Measurements from ENCODE around the gene ETAA1. TPM values are rescaled to one million over a fixed set of nuclear protein-coding genes. Genes with fewer than 3 reads are reported as not detected.

The ETAA1 gene
- total RNA-seq: 10 to 100 TPM; 10.7 to 11.7 TPM

DNA sequence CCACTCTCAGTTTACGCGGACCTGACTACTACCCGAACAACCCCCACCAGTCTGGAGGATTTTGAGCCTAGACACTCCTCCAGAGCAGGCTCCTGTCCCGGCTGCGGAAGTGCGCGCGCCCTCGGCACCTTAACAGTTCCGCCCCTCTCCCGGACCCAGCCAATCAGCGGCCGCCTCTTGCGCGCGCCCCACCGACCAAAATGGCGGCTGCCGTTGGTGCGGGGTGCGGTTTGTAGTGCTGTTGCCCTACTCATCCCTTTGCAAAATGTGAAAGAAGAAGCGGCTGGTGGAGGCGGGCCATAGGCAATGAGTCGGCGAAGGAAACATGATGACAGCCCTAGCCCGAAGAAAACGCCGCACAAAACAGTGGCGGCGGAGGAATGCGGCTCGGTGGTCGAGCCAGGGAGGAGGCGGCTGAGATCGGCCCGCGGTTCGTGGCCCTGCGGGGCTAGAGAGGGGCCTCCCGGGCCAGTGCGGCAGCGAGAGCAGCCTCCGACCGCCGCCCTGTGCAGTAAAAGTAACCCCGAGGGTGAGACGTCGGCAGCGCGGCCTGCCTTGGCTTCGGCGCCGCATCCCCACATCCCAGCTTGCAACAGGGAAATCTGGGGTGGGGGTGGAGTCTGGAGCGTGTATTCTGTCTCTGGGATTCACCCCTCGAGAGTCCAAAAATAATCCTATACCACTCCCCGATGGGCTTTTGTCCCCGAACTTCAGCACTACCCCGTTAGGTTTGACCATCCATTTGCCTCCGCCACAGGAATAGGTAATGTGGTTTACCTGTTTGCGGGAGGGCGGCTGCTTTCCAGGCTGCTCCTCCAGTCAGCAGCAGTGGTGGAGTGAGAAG lies at the start of gene ETAA1:
ETAA1 (plus strand) TSS at position 191 of the 844 bp plus-strand sequence; CDS start at position 307, 116 bp downstream.
- H3K27ac Mint-ChIP-seq: peak within 1 kb of the TSS; percentile 99
- peak within 1 kb of the TSS; percentile 96 for H3K4me3 Mint-ChIP-seq
- no peaks in the 10 kb centered on the region for H3K9me3 Mint-ChIP-seq (ENCODE audit: low read depth)
- peaks cover 26% of the 10 kb centered on the region for H3K4me1 Mint-ChIP-seq
- peak; percentile 93 for DNase-seq
- peak; percentile 100 for ATAC-seq
- CTCF ChIA-PET: no interaction called here
- H3K27me3 Mint-ChIP-seq: no peaks in the 10 kb centered on the region
- peaks cover 18% of the 10 kb centered on the region for H3K36me3 Mint-ChIP-seq

DNA sequence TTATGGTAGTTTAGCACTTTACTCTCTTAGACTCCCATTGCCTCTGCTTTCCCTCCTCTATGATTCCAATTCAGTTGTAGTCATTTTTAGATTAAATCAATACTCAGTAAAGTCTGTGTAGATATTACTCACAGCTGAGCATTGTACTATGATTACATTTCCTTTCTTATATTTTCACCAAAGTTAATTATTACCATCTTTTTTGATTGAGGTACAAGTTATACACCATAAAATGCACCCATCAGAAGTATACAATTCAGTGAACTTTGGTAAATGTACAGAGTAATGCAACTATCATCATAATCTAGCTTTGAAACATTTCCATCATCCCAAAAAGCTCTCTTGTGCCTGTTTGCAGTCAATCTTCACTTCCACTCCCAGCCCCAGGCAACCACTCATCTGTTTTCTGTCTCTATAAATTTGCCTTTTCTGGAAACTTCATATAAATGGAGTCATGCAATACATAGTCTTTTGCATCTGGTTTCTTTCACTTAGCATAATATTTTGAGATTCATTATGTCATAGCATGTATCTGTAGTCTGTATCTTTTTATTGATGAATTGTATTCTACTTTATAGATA lies 30.2 kb upstream of the ETAA1 start:
- ATAC-seq (no peak), DNase-seq (no peak)
- Mint-ChIP-seq H3K4me1 (no peaks in the 10 kb centered on the region), H3K36me3 (no peaks in the 10 kb centered on the region), H3K9me3 (ENCODE audit: low read depth) (peaks cover 2% of the 10 kb centered on the region), H3K4me3 (no peak overlapping the region), H3K27me3 (peaks cover 28% of the 10 kb centered on the region), H3K27ac (no peak overlapping the region)
- CTCF ChIA-PET: no interaction called here

- ATAC-seq (no peak), DNase-seq (no peak)
- no peak overlapping the region for H3K27ac Mint-ChIP-seq
- no peaks in the 10 kb centered on the region for H3K9me3 Mint-ChIP-seq (ENCODE audit: low read depth)
- no peaks in the 10 kb centered on the region for H3K4me1 Mint-ChIP-seq
- CTCF ChIA-PET: no interaction called here
- peaks cover under 1% of the 10 kb centered on the region for H3K27me3 Mint-ChIP-seq
- H3K36me3 Mint-ChIP-seq: no peaks in the 10 kb centered on the region
- H3K4me3 Mint-ChIP-seq: peak overlapping the region; percentile 3
Observed at GRCh38 chr2:67374481-67374880, 22.7 kb upstream of the ETAA1 start.

DNA sequence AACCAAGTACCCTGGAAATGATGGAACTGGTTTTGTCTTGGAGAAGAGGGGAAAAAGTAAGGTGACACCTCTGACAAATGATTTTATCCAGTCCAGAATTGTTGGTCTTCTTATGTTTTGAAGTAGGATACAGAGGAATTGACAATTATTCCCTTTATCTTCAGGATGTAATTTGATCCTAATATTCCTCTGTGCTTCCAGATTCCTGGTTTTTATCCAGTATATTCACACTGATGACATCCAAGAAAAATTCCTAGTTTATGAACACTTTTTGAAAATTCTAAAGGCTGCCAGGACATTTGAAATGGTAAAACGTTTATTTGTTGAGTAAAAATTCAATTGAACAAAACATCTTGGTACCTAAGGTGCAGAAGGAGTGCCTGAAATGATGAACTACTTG lies 22.2 kb upstream of the ETAA1 start:
- H3K27me3 Mint-ChIP-seq: no peaks in the 10 kb centered on the region
- ATAC-seq (no peak), DNase-seq (no peak)
- no peaks in the 10 kb centered on the region for H3K9me3 Mint-ChIP-seq (ENCODE audit: low read depth)
- no peaks in the 10 kb centered on the region for H3K36me3 Mint-ChIP-seq
- H3K4me1 Mint-ChIP-seq: no peaks in the 10 kb centered on the region
- H3K4me3 Mint-ChIP-seq: no peak overlapping the region
- H3K27ac Mint-ChIP-seq: no peak overlapping the region
- CTCF ChIA-PET: no interaction called here

DNA sequence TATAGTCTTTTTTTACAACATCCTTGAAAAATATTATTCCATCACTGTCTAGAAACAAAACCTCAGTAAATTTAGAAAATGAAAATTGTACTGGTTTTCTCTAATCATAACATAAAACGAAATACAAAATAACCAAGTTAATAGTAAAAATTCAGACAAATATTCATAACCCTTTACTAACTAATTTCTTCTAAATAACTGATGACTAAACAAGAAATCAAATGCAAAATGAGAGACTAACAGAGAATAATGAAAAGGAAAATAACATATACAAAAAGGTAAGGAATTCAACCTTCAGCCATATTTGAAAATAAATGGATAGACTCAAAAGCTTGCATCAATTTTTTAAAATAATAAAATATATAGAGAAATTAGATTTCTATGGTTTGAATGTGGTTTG lies 18.6 kb upstream of the ETAA1 start:
- DNase-seq (no peak), ATAC-seq (no peak)
- no peak overlapping the region for H3K4me3 Mint-ChIP-seq
- no peaks in the 10 kb centered on the region for H3K27me3 Mint-ChIP-seq
- H3K36me3 Mint-ChIP-seq: peaks cover 1% of the 10 kb centered on the region
- no peaks in the 10 kb centered on the region for H3K4me1 Mint-ChIP-seq
- H3K27ac Mint-ChIP-seq: no peak overlapping the region
- peaks cover 2% of the 10 kb centered on the region for H3K9me3 Mint-ChIP-seq (ENCODE audit: low read depth)
- CTCF ChIA-PET: no interaction called here

- CTCF ChIA-PET: no interaction called here
- H3K27me3 Mint-ChIP-seq: no peaks in the 10 kb centered on the region
- no peak overlapping the region for H3K4me3 Mint-ChIP-seq
- DNase-seq (no peak), ATAC-seq (no peak)
- no peak overlapping the region for H3K27ac Mint-ChIP-seq
- peaks cover 1% of the 10 kb centered on the region for H3K36me3 Mint-ChIP-seq
- no peaks in the 10 kb centered on the region for H3K4me1 Mint-ChIP-seq
- H3K9me3 Mint-ChIP-seq (ENCODE audit: low read depth): peaks cover 2% of the 10 kb centered on the region
Observed at GRCh38 chr2:67379048-67379447, 18.1 kb upstream of the ETAA1 start.

- CTCF ChIA-PET: no interaction called here
- no peaks in the 10 kb centered on the region for H3K27me3 Mint-ChIP-seq
- peaks cover 2% of the 10 kb centered on the region for H3K9me3 Mint-ChIP-seq (ENCODE audit: low read depth)
- H3K27ac Mint-ChIP-seq: peak overlapping the region; percentile 34
- ATAC-seq (no peak), DNase-seq (no peak)
- peaks cover 3% of the 10 kb centered on the region for H3K4me1 Mint-ChIP-seq
- H3K36me3 Mint-ChIP-seq: peaks cover 5% of the 10 kb centered on the region
- no peak overlapping the region for H3K4me3 Mint-ChIP-seq
Observed at GRCh38 chr2:67384123-67384822, 12.9 kb upstream of the ETAA1 start.

- H3K27me3 Mint-ChIP-seq: no peaks in the 10 kb centered on the region
- H3K9me3 Mint-ChIP-seq (ENCODE audit: low read depth): no peaks in the 10 kb centered on the region
- ATAC-seq (no peak), DNase-seq (no peak)
- CTCF ChIA-PET: no interaction called here
- H3K4me3 Mint-ChIP-seq: no peak overlapping the region
- peaks cover 7% of the 10 kb centered on the region for H3K4me1 Mint-ChIP-seq
- no peak overlapping the region for H3K27ac Mint-ChIP-seq
- peaks cover 3% of the 10 kb centered on the region for H3K36me3 Mint-ChIP-seq
Observed at GRCh38 chr2:67388680-67389079, 8.5 kb upstream of the ETAA1 start.

DNA sequence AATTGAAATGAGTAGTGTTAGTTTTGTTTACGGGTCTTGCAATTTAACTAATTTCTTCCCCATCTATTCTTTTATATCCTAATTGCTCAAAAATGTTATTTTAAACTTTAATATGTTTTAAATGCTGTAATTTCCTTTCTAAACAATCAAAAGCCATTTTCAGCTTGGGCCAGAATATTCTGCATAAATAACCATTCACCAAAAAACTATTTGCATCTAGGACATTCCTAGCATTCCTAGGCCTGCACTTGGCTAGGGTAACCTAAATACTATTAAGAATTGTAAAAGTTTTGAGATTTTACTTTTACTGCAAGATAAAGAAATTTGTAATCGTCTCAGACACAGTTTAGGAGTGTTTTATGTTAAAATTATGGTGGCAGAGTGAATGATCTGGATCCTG lies 7.8 kb upstream of the ETAA1 start:
- CTCF ChIA-PET: no interaction called here
- DNase-seq (no peak), ATAC-seq (no peak)
- H3K4me1 Mint-ChIP-seq: peaks cover 6% of the 10 kb centered on the region
- H3K27me3 Mint-ChIP-seq: no peaks in the 10 kb centered on the region
- H3K36me3 Mint-ChIP-seq: peaks cover 3% of the 10 kb centered on the region
- H3K4me3 Mint-ChIP-seq: no peak overlapping the region
- no peaks in the 10 kb centered on the region for H3K9me3 Mint-ChIP-seq (ENCODE audit: low read depth)
- H3K27ac Mint-ChIP-seq: no peak overlapping the region

GRCh38 chr2:67389788-67390187 lies 7.3 kb upstream of the ETAA1 start:
- H3K4me3 Mint-ChIP-seq: no peak overlapping the region

DNA sequence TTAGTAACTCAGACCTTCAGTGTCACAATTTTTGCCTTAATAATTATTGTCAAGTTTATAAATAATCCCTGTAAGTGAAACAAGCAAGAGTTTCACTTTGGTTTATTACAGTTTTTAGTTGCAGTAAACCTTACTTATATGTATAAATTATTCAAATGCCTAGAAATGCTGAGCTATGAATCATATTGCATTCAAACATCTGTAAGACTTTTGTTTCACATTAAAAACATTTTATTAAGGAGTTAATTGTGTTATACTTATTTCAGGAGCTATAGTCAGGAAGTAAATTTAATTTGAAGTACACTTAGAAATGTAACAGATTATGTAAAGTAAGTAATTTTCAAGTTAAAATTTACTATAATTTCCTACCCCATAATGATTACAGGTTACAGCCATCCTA lies 3.9 kb upstream of the ETAA1 start:
- no peak for DNase-seq
- H3K27ac Mint-ChIP-seq: no peak overlapping the region
- H3K36me3 Mint-ChIP-seq: peaks cover 7% of the 10 kb centered on the region
- CTCF ChIA-PET: no interaction called here
- H3K4me1 Mint-ChIP-seq: peaks cover 15% of the 10 kb centered on the region
- ATAC-seq: no peak
- H3K27me3 Mint-ChIP-seq: no peaks in the 10 kb centered on the region
- H3K4me3 Mint-ChIP-seq: no peak overlapping the region
- no peaks in the 10 kb centered on the region for H3K9me3 Mint-ChIP-seq (ENCODE audit: low read depth)

More at GRCh38 chr2:67389788-67390187, 7.3 kb upstream of the ETAA1 start:
- H3K9me3 Mint-ChIP-seq (ENCODE audit: low read depth): no peaks in the 10 kb centered on the region
- no peak for ATAC-seq
- peaks cover 3% of the 10 kb centered on the region for H3K36me3 Mint-ChIP-seq
- no peaks in the 10 kb centered on the region for H3K27me3 Mint-ChIP-seq
- no peak for DNase-seq
- CTCF ChIA-PET: no interaction called here
- H3K4me1 Mint-ChIP-seq: peaks cover 4% of the 10 kb centered on the region
- H3K27ac Mint-ChIP-seq: no peak overlapping the region

GRCh38 chr2:67394734-67395133 lies 2.4 kb upstream of the ETAA1 start:
- no peak overlapping the region for H3K27ac Mint-ChIP-seq
- H3K4me1 Mint-ChIP-seq: peaks cover 19% of the 10 kb centered on the region
- ATAC-seq (no peak), DNase-seq (no peak)
- no peaks in the 10 kb centered on the region for H3K27me3 Mint-ChIP-seq
- peaks cover 8% of the 10 kb centered on the region for H3K36me3 Mint-ChIP-seq
- CTCF ChIA-PET: interaction anchor here (0.7 kb wide), 1 partner anchor 22 kb away, joined by 3 read pairs; no protein-coding TSS in a partner anchor
- no peaks in the 10 kb centered on the region for H3K9me3 Mint-ChIP-seq (ENCODE audit: low read depth)
- H3K4me3 Mint-ChIP-seq: no peak overlapping the region

DNA sequence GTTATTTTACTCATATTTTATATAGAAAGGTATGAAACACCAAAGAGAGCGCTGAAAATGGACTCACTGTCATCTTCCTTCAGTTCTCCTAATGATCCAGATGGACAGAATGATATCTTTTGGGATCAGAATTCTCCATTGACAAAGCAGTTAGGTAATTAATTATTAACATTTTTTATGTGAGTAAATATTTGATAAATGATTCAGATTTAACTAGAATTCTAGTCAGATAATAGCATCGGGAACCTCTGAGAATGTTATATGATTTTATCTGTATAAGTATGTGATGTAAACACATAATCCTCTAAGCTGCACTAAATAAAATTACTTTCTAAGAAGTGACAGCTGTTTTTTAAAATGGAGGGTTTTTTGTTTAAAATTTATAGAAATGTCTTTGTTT lies 2.0 kb downstream of the ETAA1 start:
- H3K27ac Mint-ChIP-seq: no peak overlapping the region
- no peaks in the 10 kb centered on the region for H3K9me3 Mint-ChIP-seq (ENCODE audit: low read depth)
- CTCF ChIA-PET: no interaction called here
- peaks cover 22% of the 10 kb centered on the region for H3K4me1 Mint-ChIP-seq
- H3K36me3 Mint-ChIP-seq: peaks cover 30% of the 10 kb centered on the region
- H3K4me3 Mint-ChIP-seq: no peak overlapping the region
- H3K27me3 Mint-ChIP-seq: no peaks in the 10 kb centered on the region
- ATAC-seq (no peak), DNase-seq (no peak)
